ENCODE measurements around the gene SIN3B.

- TF ChIP-seq, protein P1, sequence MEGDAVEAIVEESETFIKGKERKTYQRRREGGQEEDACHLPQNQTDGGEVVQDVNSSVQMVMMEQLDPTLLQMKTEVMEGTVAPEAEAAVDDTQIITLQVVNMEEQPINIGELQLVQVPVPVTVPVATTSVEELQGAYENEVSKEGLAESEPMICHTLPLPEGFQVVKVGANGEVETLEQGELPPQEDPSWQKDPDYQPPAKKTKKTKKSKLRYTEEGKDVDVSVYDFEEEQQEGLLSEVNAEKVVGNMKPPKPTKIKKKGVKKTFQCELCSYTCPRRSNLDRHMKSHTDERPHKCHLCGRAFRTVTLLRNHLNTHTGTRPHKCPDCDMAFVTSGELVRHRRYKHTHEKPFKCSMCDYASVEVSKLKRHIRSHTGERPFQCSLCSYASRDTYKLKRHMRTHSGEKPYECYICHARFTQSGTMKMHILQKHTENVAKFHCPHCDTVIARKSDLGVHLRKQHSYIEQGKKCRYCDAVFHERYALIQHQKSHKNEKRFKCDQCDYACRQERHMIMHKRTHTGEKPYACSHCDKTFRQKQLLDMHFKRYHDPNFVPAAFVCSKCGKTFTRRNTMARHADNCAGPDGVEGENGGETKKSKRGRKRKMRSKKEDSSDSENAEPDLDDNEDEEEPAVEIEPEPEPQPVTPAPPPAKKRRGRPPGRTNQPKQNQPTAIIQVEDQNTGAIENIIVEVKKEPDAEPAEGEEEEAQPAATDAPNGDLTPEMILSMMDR (conservative IDR thresholded peaks at IDR 0.05 in 1 of 2, IDR thresholded peaks at IDR 0.05 in 1 of 2; ENCODE audit: extremely low read depth in 1 of 2, insufficient read depth in 1 of 2, low read depth in 1 of 2, low read length in 2 of 2), result no peak
- TF ChIP-seq EZH2 (IDR thresholded peaks at IDR 0.05; ENCODE audit: borderline replicate concordance, low read length), result no peak
Observed at GRCh38 chr19:16883522-16883921, 54.3 kb downstream of the SIN3B start.
